ENCODE results near the gene MCF2L.

The MCF2L gene

DNA sequence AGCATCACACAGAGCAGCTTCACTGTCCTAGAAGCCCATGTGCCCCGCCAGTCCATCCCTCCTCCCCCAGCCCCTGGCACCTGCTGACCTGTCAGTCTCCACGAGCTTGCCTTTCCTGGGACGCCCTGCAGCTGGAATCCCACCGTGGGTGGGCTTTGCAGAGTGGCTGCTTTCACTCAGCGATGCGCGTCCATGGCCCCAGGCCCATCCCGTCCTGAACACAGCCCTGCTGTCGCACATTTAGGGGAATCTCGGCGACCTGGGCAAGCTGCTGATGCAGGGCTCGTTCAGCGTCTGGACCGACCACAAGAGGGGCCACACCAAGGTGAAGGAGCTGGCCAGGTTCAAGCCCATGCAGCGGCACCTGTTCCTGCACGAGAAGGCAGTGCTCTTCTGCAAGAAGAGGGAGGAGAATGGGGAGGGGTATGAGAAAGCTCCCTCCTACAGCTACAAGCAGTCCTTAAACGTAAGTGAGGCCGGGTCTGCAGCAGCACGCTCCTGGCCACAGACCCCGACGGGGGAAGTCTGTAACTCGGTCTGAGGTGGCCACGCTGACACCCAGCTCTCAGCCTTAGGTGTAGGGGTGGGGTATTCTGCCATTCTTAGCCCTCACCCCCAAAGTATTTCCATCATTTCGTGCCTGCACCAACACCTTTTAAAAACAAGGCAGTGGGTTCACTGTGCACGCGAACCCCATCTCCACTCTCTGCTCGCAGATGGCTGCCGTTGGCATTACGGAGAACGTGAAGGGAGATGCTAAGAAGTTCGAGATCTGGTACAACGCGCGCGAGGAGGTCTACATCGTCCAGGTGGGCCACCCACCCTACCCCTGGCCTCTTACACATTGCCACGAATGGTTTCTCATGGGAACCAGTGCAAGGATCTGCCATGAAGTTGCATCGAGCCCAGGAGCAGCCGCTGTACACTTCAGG, 118.2 kb downstream of the MCF2L start:
- H3K4me3 ChIP-seq (ENCODE audit: control insufficient read depth, low read depth, low read length): no peak overlapping the region
- TF ChIP-seq, protein P1, sequence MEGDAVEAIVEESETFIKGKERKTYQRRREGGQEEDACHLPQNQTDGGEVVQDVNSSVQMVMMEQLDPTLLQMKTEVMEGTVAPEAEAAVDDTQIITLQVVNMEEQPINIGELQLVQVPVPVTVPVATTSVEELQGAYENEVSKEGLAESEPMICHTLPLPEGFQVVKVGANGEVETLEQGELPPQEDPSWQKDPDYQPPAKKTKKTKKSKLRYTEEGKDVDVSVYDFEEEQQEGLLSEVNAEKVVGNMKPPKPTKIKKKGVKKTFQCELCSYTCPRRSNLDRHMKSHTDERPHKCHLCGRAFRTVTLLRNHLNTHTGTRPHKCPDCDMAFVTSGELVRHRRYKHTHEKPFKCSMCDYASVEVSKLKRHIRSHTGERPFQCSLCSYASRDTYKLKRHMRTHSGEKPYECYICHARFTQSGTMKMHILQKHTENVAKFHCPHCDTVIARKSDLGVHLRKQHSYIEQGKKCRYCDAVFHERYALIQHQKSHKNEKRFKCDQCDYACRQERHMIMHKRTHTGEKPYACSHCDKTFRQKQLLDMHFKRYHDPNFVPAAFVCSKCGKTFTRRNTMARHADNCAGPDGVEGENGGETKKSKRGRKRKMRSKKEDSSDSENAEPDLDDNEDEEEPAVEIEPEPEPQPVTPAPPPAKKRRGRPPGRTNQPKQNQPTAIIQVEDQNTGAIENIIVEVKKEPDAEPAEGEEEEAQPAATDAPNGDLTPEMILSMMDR (IDR thresholded peaks at IDR 0.05; ENCODE audit: control insufficient read depth, insufficient read depth, low read depth, low read length, missing control alignments): no peak
- no peak for DNase-seq (ENCODE audit: low read depth)

DNA sequence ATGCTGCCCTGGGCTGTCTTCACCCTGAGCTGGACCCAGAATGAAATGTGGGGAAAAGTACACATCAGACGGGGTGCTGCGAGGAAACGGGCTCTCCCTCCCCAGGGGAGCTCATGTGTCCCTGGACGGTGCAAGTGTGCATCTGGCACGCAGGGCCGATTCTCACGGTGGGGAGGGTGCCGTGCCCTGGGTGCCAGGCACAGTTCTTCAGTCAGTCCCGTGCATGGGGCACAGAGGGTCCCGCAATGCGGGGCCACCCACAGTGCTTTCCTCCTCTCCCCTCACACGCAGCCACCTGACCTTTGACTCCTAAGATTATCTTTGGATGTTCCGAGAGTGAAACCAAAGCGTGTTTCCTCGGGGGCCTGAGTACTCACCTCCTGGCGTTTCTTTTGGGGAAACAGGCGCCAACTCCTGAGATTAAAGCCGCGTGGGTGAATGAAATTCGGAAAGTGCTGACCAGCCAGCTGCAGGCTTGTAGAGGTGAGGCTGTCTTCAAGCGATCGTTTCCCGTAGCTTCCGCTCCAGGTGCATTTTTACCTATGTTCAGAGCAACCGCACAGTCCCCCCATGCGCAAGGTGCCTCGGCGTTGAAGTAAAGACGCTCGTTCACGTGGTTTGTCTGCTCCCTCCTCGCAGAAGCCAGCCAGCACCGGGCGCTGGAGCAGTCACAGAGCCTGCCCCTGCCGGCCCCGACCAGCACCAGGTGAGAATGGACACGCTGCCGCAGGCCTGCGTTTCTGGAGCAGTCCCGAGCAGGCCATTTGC, 119.1 kb downstream of the MCF2L start:
- H3K4me3 ChIP-seq (ENCODE audit: control insufficient read depth, low read depth, low read length): no peak overlapping the region
- DNase-seq (ENCODE audit: low read depth): no peak
- TF ChIP-seq, protein P1 (IDR thresholded peaks at IDR 0.05; ENCODE audit: control insufficient read depth, insufficient read depth, low read depth, low read length, missing control alignments): no peak

- DNase-seq (ENCODE audit: low read depth): no peak
- H3K4me3 ChIP-seq (ENCODE audit: control insufficient read depth, low read depth, low read length): no peak overlapping the region
- TF ChIP-seq, protein P1 (IDR thresholded peaks at IDR 0.05; ENCODE audit: control insufficient read depth, insufficient read depth, low read depth, low read length, missing control alignments): no peak
Observed at GRCh38 chr13:113088691-113089020, 119.6 kb downstream of the MCF2L start.

GRCh38 chr13:113089693-113090414, 120.8 kb downstream of the MCF2L start:
- no peak overlapping the region for H3K4me3 ChIP-seq (ENCODE audit: control insufficient read depth, low read depth, low read length)
- no peak for DNase-seq (ENCODE audit: low read depth)
- TF ChIP-seq, protein P1 (IDR thresholded peaks at IDR 0.05; ENCODE audit: control insufficient read depth, insufficient read depth, low read depth, low read length, missing control alignments): no peak

GRCh38 chr13:113090415-113090770, 121.4 kb downstream of the MCF2L start:
- TF ChIP-seq, protein P1 (IDR thresholded peaks at IDR 0.05; ENCODE audit: control insufficient read depth, insufficient read depth, low read depth, low read length, missing control alignments): no peak
- H3K4me3 ChIP-seq (ENCODE audit: control insufficient read depth, low read depth, low read length): no peak overlapping the region
- DNase-seq (ENCODE audit: low read depth): no peak

DNA sequence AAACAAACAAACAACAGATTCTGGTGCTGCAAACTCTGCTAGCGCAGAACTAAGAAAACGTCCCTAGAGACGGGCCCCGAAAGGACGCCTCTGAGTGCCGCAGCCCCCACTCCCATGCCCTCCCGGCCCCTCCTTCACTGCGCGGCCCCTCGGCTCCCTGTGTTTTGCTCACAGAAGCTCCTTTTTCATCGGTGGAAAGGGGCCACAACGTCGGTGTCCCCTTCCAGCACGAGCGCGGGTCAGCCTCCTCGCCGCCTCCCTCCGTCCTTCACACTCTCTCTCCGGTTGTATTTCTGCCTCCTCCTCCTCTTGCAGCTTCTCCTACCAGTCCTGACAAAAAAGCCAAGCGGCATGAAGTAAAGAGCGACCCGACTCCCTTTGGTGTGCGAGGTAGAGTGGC, 121.8 kb downstream of the MCF2L start:
- TF ChIP-seq, protein P1 (IDR thresholded peaks at IDR 0.05; ENCODE audit: control insufficient read depth, insufficient read depth, low read depth, low read length, missing control alignments): no peak
- no peak for DNase-seq (ENCODE audit: low read depth)

More for the DNA sequence above, 121.8 kb downstream of the MCF2L start:
- H3K4me3 ChIP-seq (ENCODE audit: control insufficient read depth, low read depth, low read length): no peak overlapping the region
